Pulmonary artery endothelial cell (primary cell): ENCODE measurements around the gene EHMT1. TPM values are rescaled to one million over a fixed set of nuclear protein-coding genes. Genes with fewer than 3 reads are reported as not detected.
"Not testable (repeated sequence)": the region's sequence is repeated elsewhere in the genome, so short reads cannot be mapped to it uniquely, and the experiment has no call there.

Source experiments
- DNase-seq: peaks from one replicate; pipeline ENCODE4 v3.0.0-alpha.2; 2011; ENCODE audit warnings: low read depth, low spot score
- total RNA-seq: library from RNA; depleted of rRNA; stranded (reverse); fragments of >200 nt; gene quantifications from 2 replicates; pipeline ENCODE4 v1.2.3, GENCODE V29; 2014

The EHMT1 gene
- total RNA-seq, 1 donor from 2014 or later, result 68.3 TPM

DNA sequence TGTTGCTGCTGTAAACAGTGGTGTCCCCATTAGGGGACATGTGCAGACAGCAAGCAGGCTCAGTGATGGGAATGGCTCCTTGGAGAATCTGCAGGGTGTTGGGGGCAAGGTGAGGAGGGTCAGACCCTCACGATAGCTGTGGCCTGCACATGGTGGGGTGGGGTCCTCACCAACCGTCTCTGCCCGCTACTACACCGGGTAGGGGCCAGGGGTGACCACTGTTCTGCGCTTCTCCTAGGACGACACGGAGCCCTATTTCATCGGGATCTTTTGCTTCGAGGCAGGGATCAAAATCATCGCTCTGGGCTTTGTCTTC is 263.7 kb downstream of the EHMT1 start:
- no peak for DNase-seq

GRCh38 chr9:137883977-137884376 is 265.2 kb downstream of the EHMT1 start:
- DNase-seq, result not testable (repeated sequence)

DNA sequence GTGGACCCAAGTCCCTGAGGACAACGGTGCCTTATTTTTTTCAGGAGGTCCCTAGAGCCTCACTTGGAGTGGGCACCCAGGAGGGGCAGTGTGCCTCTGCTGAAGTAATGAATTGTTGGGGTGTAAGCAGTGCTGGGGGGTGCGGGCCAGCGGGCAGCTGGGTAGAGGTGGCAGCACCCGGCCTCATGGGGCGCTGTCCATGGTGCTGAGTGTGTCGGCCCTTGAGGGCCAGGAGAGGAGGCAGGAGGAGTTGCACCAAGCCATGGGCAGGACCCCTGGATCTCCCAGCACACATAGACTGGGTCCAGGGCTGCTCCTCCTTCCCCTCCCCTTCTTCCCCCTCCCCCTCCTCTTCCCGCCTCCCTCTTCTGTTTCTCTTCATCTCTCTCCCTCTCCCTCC is 265.7 kb downstream of the EHMT1 start:
- not testable (repeated sequence) for DNase-seq

- DNase-seq, result not testable (repeated sequence)
These were observed 266.3 kb downstream of the EHMT1 start for GRCh38 chr9:137885121-137885520.

Other genes with a start within 250 kb of the EHMT1 start
- gene EXD3, start 195.8 kb upstream of the EHMT1 start, total RNA-seq, result 14.2 and 24.3 TPM in 2 replicates
- 0.11 and 0.66 TPM in 2 replicates for gene NOXA1, start 195.6 kb upstream of the EHMT1 start, total RNA-seq
- 0.04 and 0.07 TPM in 2 replicates for gene ENTPD8, start 177.6 kb upstream of the EHMT1 start, total RNA-seq
- 20.6 and 23.9 TPM in 2 replicates for gene NSMF, start 159.7 kb upstream of the EHMT1 start, total RNA-seq
- gene PNPLA7, start 68.6 kb upstream of the EHMT1 start, total RNA-seq, result 0.20 and 0.53 TPM in 2 replicates
- gene MRPL41, start 67.1 kb upstream of the EHMT1 start, total RNA-seq, result 39.9 and 50.6 TPM in 2 replicates
- gene DPH7, start 40.1 kb upstream of the EHMT1 start, total RNA-seq, result 23.1 and 28.0 TPM in 2 replicates
- 26.1 and 28.5 TPM in 2 replicates for gene ZMYND19, start 28.5 kb upstream of the EHMT1 start, total RNA-seq
- 19.4 and 22.1 TPM in 2 replicates for gene ARRDC1, start 13.3 kb upstream of the EHMT1 start, total RNA-seq